ENCODE results near the gene ADPRHL1. TPM values are rescaled to one million over a fixed set of nuclear protein-coding genes. Genes with fewer than 3 reads are reported as not detected.

Gene ADPRHL1
- total RNA-seq, 3 donors from 2014 or later (not counting 1 experiment from before 2014, with no cell fraction given) = 0.56 to 0.93 (median 0.72) TPM

GRCh38 chr13:113413178-113413897 lies 40.0 kb downstream of the ADPRHL1 start:
- no peak for ATAC-seq
- DNase-seq = no peak
- Histone ChIP-seq H3K9me3 (ENCODE audit: control insufficient read depth, insufficient read depth, low read length) (no peaks in the 10 kb centered on the region), H3K27me3 (ENCODE audit: control insufficient read depth, insufficient read depth, low read length) (no peaks in the 10 kb centered on the region), H3K27ac (ENCODE audit: low read length) (no peak overlapping the region), H3K36me3 (ENCODE audit: control insufficient read depth, insufficient read depth, low read length) (no peaks in the 10 kb centered on the region), H3K4me1 (ENCODE audit: control insufficient read depth, insufficient read depth, low read length) (peaks cover 5% of the 10 kb centered on the region), H3K4me3 (ENCODE audit: low read length) (no peak overlapping the region)
- Mint-ChIP-seq H3K4me3 (no peak overlapping the region), H3K4me1 (no peaks in the 10 kb centered on the region), H3K27ac (no peak overlapping the region), H3K36me3 (no peaks in the 10 kb centered on the region), H3K9me3 (peaks cover 0 to 2% of the 10 kb centered on the region in 2 donors), H3K27me3 (ENCODE audit: low read depth in 2 of 2) (peaks cover 0 to 3% of the 10 kb centered on the region in 2 donors)
- TF ChIP-seq CTCF (IDR thresholded peaks at IDR 0.05) = no peak
- intact Hi-C loops (cut with micrococcal nuclease) = no loop called here
- WGBS (ENCODE audit: insufficient coverage) = 96% methylated on average over 32 of the region's 32 CpGs

- no peaks in the 10 kb centered on the region for H3K4me1 Mint-ChIP-seq
- H3K27ac Mint-ChIP-seq = no peak overlapping the region
- intact Hi-C loops (cut with micrococcal nuclease) = no loop called here
- TF ChIP-seq CTCF (IDR thresholded peaks at IDR 0.05) = no peak
- Histone ChIP-seq H3K9me3 (ENCODE audit: control insufficient read depth, insufficient read depth, low read length) (no peaks in the 10 kb centered on the region), H3K4me3 (ENCODE audit: low read length) (no peak overlapping the region), H3K36me3 (ENCODE audit: control insufficient read depth, insufficient read depth, low read length) (no peaks in the 10 kb centered on the region), H3K27ac (ENCODE audit: low read length) (no peak overlapping the region), H3K27me3 (ENCODE audit: control insufficient read depth, insufficient read depth, low read length) (no peaks in the 10 kb centered on the region), H3K4me1 (ENCODE audit: control insufficient read depth, insufficient read depth, low read length) (peaks cover 5% of the 10 kb centered on the region)
- peaks cover 0 to 2% of the 10 kb centered on the region in 2 donors for H3K9me3 Mint-ChIP-seq
- 98% methylated on average over 19 of the region's 27 CpGs for WGBS (ENCODE audit: insufficient coverage)
- peaks cover 0 to 3% of the 10 kb centered on the region in 2 donors for H3K27me3 Mint-ChIP-seq (ENCODE audit: low read depth in 2 of 2)
- no peak overlapping the region for H3K4me3 Mint-ChIP-seq
- ATAC-seq = no peak
- no peaks in the 10 kb centered on the region for H3K36me3 Mint-ChIP-seq
- no peak for DNase-seq
Observed at GRCh38 chr13:113412440-113412839, 40.8 kb downstream of the ADPRHL1 start.

GRCh38 chr13:113411216-113412023 lies 41.9 kb downstream of the ADPRHL1 start:
- peaks cover 5% of the 10 kb centered on the region for H3K4me1 ChIP-seq (ENCODE audit: control insufficient read depth, insufficient read depth, low read length)
- peaks cover 0 to 2% of the 10 kb centered on the region in 2 donors for H3K9me3 Mint-ChIP-seq
- H3K4me3 Mint-ChIP-seq = no peak overlapping the region
- DNase-seq = no peak
- H3K4me1 Mint-ChIP-seq = no peaks in the 10 kb centered on the region
- no peak for TF ChIP-seq CTCF (IDR thresholded peaks at IDR 0.05)
- H3K9me3 ChIP-seq (ENCODE audit: control insufficient read depth, insufficient read depth, low read length) = no peaks in the 10 kb centered on the region
- H3K36me3 ChIP-seq (ENCODE audit: control insufficient read depth, insufficient read depth, low read length) = no peaks in the 10 kb centered on the region
- no peak for ATAC-seq
- H3K4me3 ChIP-seq (ENCODE audit: low read length) = no peak overlapping the region
- intact Hi-C loops (cut with micrococcal nuclease) = no loop called here
- H3K36me3 Mint-ChIP-seq = no peaks in the 10 kb centered on the region
- H3K27me3 ChIP-seq (ENCODE audit: control insufficient read depth, insufficient read depth, low read length) = no peaks in the 10 kb centered on the region
- H3K27me3 Mint-ChIP-seq (ENCODE audit: low read depth in 2 of 2) = peaks cover 0 to 3% of the 10 kb centered on the region in 2 donors
- 94% methylated on average over 30 of the region's 30 CpGs for WGBS (ENCODE audit: insufficient coverage)
- no peak overlapping the region for H3K27ac ChIP-seq (ENCODE audit: low read length)
- H3K27ac Mint-ChIP-seq = no peak overlapping the region

Data from natural killer cell (primary cell).